Measurements from ENCODE around the gene DRG2.

DRG2 gene

DNA sequence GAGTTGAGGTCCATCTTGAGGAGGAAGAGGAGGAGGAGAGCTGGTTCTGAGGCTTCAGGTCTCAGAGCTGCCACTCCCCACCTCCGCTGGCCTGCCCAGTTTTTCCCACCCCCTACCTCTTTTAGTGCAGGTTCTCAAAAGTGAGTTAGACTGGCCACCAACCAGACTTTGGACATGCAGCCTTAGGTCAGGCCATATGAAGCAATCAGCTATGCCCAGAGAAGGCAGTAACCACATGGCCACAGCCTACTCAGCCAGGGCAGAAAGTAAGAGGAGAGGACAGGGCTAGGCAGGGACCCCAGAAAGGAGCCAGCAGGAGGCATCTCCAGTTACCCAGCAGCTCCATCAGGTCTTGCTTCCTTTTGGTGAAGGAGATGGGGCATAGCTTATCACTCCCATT lies 29.8 kb downstream of the DRG2 start:
- DNase-seq (ENCODE audit: low read depth, low spot score) = no peak

- no peak for DNase-seq (ENCODE audit: low read depth, low spot score)
Observed at GRCh38 chr17:18117982-18118975, 30.5 kb downstream of the DRG2 start.

DNA sequence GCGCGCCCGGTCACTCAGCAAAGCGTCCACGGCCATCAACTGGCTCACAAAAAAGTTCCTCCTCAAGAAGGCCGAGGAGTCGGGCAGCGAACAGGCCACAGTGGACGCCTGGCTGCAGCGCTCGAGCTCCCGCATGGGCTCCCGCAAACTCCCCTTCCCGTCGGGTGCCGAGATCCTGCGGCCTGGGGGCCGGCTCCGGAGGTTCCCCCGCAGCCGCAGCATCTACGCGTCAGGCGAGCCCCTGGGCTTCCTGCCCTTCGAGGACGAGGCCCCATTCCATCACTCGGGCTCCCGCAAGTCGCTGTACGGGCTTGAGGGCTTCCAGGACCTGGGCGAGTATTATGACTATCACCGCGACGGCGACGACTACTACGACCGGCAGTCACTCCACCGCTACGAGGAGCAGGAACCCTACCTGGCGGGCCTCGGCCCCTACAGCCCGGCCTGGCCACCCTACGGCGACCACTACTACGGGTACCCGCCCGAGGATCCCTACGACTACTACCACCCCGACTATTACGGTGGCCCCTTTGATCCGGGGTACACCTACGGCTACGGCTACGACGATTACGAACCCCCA lies 31.5 kb downstream of the DRG2 start:
- DNase-seq (ENCODE audit: low read depth, low spot score) = no peak

- DNase-seq (ENCODE audit: low read depth, low spot score) = no peak
Observed at GRCh38 chr17:18119938-18120337, 32.2 kb downstream of the DRG2 start.

DNA sequence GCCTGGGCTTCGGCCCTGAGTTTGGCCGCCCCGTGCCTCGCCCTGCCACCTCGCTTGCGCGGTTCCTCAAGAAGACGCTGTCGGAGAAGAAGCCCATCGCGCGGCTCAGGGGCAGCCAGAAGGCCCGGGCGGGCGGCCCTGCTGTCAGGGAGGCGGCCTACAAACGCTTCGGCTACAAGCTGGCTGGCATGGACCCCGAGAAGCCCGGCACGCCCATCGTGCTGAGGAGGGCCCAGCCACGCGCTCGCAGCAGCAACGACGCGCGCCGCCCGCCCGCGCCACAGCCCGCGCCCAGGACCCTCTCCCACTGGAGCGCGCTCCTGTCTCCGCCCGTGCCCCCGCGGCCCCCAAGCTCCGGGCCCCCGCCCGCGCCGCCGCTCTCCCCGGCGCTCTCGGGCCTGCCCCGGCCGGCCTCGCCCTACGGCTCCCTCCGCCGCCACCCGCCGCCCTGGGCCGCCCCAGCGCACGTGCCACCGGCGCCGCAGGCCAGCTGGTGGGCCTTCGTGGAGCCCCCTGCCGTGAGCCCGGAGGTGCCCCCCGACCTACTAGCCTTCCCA lies 32.8 kb downstream of the DRG2 start:
- DNase-seq (ENCODE audit: low read depth, low spot score) = no peak

- no peak for DNase-seq (ENCODE audit: low read depth, low spot score)
Observed at GRCh38 chr17:18121144-18121910, 33.6 kb downstream of the DRG2 start.

DNA sequence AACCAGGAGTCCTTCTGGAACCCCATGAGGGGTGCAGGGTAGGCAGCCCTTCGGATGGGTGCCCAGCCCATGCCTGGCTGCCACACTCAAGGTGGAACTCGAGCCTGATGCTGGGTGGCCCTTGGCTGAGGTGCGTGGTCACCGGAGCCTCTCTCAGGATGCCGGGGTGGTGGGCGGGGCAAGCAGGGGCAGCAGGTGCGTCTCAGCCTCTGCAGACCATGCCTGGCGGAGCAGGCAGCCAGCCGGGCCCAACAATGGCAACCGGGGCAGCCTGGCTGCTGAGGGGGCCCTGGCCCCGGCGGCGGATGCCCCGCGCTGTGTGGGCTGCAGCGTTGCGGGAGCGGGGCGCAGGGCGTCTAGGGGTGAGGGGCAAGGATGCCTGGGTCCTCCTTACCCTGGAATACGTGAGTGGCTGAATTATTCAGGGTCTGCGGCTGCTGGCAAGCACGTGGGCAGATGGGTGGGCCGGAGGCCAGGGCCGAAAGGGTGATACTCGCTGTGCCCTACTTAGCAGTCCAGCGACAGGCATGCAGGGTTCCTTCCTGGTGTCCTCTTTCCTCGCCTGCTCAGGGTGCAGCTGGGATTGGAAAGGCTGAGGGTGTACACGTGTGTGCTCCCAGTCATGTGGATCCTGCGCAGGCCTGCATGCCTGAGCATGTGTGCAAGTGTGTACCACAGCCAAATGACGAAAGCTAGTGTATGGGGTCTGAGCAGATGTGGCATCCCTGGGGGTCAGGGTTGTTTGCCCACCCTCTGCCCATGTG lies 35.4 kb downstream of the DRG2 start:
- DNase-seq (ENCODE audit: low read depth, low spot score) = no peak

- DNase-seq (ENCODE audit: low read depth, low spot score) = no peak
Observed at GRCh38 chr17:18124345-18125126, 36.8 kb downstream of the DRG2 start.

DNA sequence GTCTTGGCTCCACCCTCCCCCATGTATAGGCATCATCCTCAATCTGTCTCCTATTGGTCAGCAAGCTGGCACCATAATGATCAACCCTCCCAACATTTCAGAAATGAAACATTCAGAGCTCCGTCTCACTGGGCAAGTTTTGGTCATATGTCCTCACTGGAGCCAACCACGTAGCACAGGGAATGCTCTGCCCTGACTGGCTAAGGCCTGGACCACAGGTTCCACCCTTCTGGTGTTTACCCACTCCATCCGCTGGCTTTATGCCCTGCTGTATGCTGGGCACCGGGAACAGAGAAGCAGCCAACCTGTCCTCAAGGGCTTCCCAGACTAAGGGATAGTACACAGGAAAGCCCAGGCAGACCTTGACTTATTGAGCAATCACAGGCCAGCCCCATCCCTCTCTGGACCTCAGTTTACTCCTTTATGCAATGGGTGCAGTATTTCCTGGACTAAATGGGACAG lies 41.3 kb downstream of the DRG2 start:
- DNase-seq (ENCODE audit: low read depth, low spot score) = no peak

DNA sequence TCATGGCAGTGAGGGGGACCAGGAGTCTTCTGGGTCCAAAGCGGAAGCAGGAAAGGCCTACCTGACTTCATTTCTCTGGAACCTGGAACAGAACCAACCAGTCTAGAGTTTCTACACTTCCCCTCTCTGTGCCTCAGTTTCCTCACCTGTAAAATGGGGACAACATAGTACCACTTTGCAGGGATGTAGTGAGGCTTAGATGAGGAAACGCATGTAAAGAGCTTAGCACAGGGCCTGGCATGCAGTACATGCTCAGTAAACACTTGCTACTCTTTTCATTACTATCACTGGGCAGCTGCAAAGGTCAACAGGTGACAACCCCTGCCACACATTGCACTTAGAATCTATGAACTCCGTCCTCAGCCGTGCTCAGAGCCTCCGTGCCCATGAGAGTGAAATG lies 45.0 kb downstream of the DRG2 start:
- no peak for DNase-seq (ENCODE audit: low read depth, low spot score)

- no peak for DNase-seq (ENCODE audit: low read depth, low spot score)
Observed at GRCh38 chr17:18136357-18136756, 48.6 kb downstream of the DRG2 start.

GRCh38 chr17:18138065-18138749 lies 50.5 kb downstream of the DRG2 start:
- DNase-seq (ENCODE audit: low read depth, low spot score) = no peak

- no peak for DNase-seq (ENCODE audit: low read depth, low spot score)
Observed at GRCh38 chr17:18139092-18139491, 51.3 kb downstream of the DRG2 start.

DNA sequence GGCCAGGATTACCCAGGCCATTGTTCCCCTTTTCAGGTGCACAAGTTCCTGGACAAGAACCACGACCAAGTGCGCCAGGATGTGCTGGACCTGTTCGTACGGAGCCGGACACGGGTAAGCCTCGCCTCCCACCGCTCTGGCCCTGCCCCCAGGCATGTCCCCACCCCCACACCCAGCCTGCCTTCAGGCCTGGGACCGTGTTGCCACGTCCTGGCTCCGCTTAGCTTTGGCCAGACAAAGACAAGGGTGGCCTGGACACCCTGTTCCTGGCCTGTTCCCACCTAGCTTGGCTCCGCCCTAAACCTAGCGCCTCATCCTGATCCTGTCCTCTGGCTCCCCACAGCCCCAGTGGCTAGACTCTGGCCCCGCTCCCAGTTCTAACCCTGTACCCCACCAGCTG lies 51.8 kb downstream of the DRG2 start:
- no peak for DNase-seq (ENCODE audit: low read depth, low spot score)

- DNase-seq (ENCODE audit: low read depth, low spot score) = no peak
Observed at GRCh38 chr17:18139949-18140348, 52.2 kb downstream of the DRG2 start.

GRCh38 chr17:18140648-18141047 lies 52.9 kb downstream of the DRG2 start:
- no peak for DNase-seq (ENCODE audit: low read depth, low spot score)

- DNase-seq (ENCODE audit: low read depth, low spot score) = no peak
Observed at GRCh38 chr17:18141210-18141803, 53.6 kb downstream of the DRG2 start.

GRCh38 chr17:18142417-18142816 lies 54.7 kb downstream of the DRG2 start:
- DNase-seq (ENCODE audit: low read depth, low spot score) = no peak
